Measurements from ENCODE around the gene TMEM186. TPM values are rescaled to one million over a fixed set of nuclear protein-coding genes. Genes with fewer than 3 reads are reported as not detected.

Gene TMEM186
- total and polyA plus RNA-seq, 2 of the 4 experiments (the other 2 are of a cell fraction), result 5.7 to 6.8 TPM

- CTCF ChIA-PET, result no interaction called here
- Histone ChIP-seq H3K79me1 (ENCODE audit: low read depth in 1 of 2, low read length in 2 of 2) (peaks cover 17 to 53% of the 10 kb centered on the region in 2 experiments; a peak in 3 of 4 replicates), H3K4me2 (ENCODE audit: low read depth, low read length) (no peak overlapping the region), H3K9me1 (ENCODE audit: insufficient read depth, low read length) (peaks cover 15% of the 10 kb centered on the region), H2BK15ac (ENCODE audit: low read depth, low read length) (no peak overlapping the region), H3K4ac (ENCODE audit: low read depth, low read length) (no peak overlapping the region), H2AFZ (replicated peaks; ENCODE audit: low read length, poor library complexity) (no peak overlapping the region), H3K27me3 (ENCODE audit: control insufficient read depth, insufficient read depth, low read length) (no peaks in the 10 kb centered on the region), H3K14ac (replicated peaks; ENCODE audit: low read depth, low read length) (no peak overlapping the region), H3K36me3 (ENCODE audit: control insufficient read depth, insufficient read depth, low read length) (peaks cover 39% of the 10 kb centered on the region), H3K18ac (ENCODE audit: low read depth, low read length) (no peak overlapping the region), H3K4me3 (ENCODE audit: insufficient read depth, low read depth, low read length) (no peak overlapping the region), H3K4me1 (ENCODE audit: control insufficient read depth, insufficient read depth, low read length) (peaks cover 21% of the 10 kb centered on the region), H4K91ac (ENCODE audit: insufficient read depth, low read depth, low read length) (no peak overlapping the region), H4K8ac (ENCODE audit: low read depth in 2 of 2, low read length in 2 of 2) (no peak overlapping the region), H2BK120ac (ENCODE audit: low read depth, low read length) (no peak overlapping the region), H2BK5ac (ENCODE audit: low read depth, low read length, poor library complexity, severe bottlenecking) (no peak overlapping the region), H2BK20ac (ENCODE audit: low read depth, low read length) (no peak overlapping the region), H2AK9ac (replicated peaks; ENCODE audit: low read depth, low read length, poor library complexity) (no peak overlapping the region), H4K20me1 (ENCODE audit: insufficient read depth, low read length) (peaks cover 60% of the 10 kb centered on the region), H4K5ac (ENCODE audit: low read depth, low read length) (no peak overlapping the region), H3K9ac (ENCODE audit: low read depth, low read length) (no peak overlapping the region), H3K23ac (ENCODE audit: low read depth, low read length) (no peak overlapping the region), H3K27ac (ENCODE audit: insufficient read depth, low read length) (no peak overlapping the region), H3K56ac (ENCODE audit: extremely low read depth, insufficient read depth, low read length) (no peak overlapping the region), H2AK5ac (ENCODE audit: low read depth, low read length) (no peak overlapping the region), H3K9me3 (ENCODE audit: control insufficient read depth, insufficient read depth, low read length) (no peaks in the 10 kb centered on the region)
- DNase-seq, result no peak
- no TSS peak for BruUV-seq (replicated peaks)
- dilution Hi-C loops (cut with HindIII; ENCODE audit: low sequenced_read_pairs, unreplicated experiment) (no loop called here), in situ Hi-C loops (cut with MboI; ENCODE audit: low sequenced_read_pairs) (no loop called here), intact Hi-C loops (cut with micrococcal nuclease) (no loop called here)
- WGBS, 2 experiments (ENCODE audit: extremely low coverage in 2 of 2, insufficient read length in 1 of 2), result 100% methylated on average over 3 of the region's 10 CpGs; no CpG with 5 or more reads in 1 of the 2 experiments
- POLR2A ChIA-PET (ENCODE audit: unreplicated experiment), result no interaction called here
- ATAC-seq (ENCODE audit: low read depth), result no peak
- no peak for TF ChIP-seq MAFK (IDR thresholded peaks at IDR 0.05; ENCODE audit: low read depth, low read length)
- no peak for TF ChIP-seq BHLHE40 (IDR thresholded peaks at IDR 0.05; ENCODE audit: low read depth, low read length)
- TF ChIP-seq FOS (IDR thresholded peaks at IDR 0.05; ENCODE audit: low read depth, low read length), result no peak
- TF ChIP-seq RFX5 (IDR thresholded peaks at IDR 0.05; ENCODE audit: low read depth, low read length), result no peak
- TF ChIP-seq CEBPB (IDR thresholded peaks at IDR 0.05; ENCODE audit: low read depth, low read length), result no peak
- no peak for TF ChIP-seq RAD21 (IDR thresholded peaks at IDR 0.05; ENCODE audit: low read length)
- no peak for TF ChIP-seq ELK1 (IDR thresholded peaks at IDR 0.05; ENCODE audit: borderline replicate concordance, low read depth, low read length)
- no peak for TF ChIP-seq CHD1 (IDR thresholded peaks at IDR 0.05; ENCODE audit: low read depth, low read length)
- no peak for TF ChIP-seq POLR2A (IDR thresholded peaks at IDR 0.05; ENCODE audit: low read depth, low read length)
- no peak for TF ChIP-seq NFE2L2 (IDR thresholded peaks at IDR 0.05; ENCODE audit: low read depth, low read length)
- TF ChIP-seq RCOR1 (IDR thresholded peaks at IDR 0.05; ENCODE audit: insufficient replicate concordance, low read length), result no peak
- no peak for TF ChIP-seq SMC3 (IDR thresholded peaks at IDR 0.05; ENCODE audit: low read depth, low read length)
- no peak for TF ChIP-seq MXI1 (IDR thresholded peaks at IDR 0.05; ENCODE audit: borderline replicate concordance, low read depth, low read length)
- TF ChIP-seq MAZ (IDR thresholded peaks at IDR 0.05; ENCODE audit: borderline replicate concordance, low read depth, low read length), result no peak
- no peak for TF ChIP-seq CTCF (conservative IDR thresholded peaks at IDR 0.05; ENCODE audit: low read depth, low read length)
These were observed 49.0 kb upstream of the TMEM186 start for GRCh38 chr16:8846401-8846932.
